Measurements from ENCODE around the gene TMEM145. TPM values are rescaled to one million over a fixed set of nuclear protein-coding genes. Genes with fewer than 3 reads are reported as not detected.

TMEM145 gene
- total RNA-seq, 1 donor from 2014 or later, result 18.4 TPM

DNA sequence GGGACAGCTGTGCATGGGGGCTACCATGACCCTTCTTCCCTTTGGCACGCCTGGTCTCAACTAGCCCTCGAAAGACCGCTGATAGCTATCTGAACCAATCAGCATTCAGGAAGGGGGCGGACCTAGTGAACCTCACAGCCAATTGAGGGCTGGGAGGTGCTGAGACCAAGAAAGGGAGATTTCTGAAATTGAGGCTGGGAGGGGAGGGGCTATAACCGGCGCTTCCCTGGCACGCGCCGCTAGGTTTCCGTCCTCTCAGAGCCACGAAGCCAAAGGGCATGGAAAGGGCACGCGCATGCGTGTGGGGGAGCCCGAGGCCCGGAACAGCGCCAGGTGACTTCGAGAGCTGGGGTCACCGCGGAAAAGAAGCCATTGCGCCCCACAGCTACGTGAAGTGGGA lies 6.5 kb upstream of the TMEM145 start:
- Mint-ChIP-seq H3K4me1 (peaks cover 25% of the 10 kb centered on the region), H3K4me3 (no peak overlapping the region), H3K27ac (ENCODE audit: unreplicated experiment) (no peak overlapping the region), H3K36me3 (ENCODE audit: low read depth) (peaks cover 2% of the 10 kb centered on the region), H3K27me3 (ENCODE audit: low read depth) (peaks cover 6% of the 10 kb centered on the region), H3K9me3 (peaks cover 3% of the 10 kb centered on the region)
- no peak for DNase-seq (ENCODE audit: low read depth, low spot score)
- TF ChIP-seq, protein P1, sequence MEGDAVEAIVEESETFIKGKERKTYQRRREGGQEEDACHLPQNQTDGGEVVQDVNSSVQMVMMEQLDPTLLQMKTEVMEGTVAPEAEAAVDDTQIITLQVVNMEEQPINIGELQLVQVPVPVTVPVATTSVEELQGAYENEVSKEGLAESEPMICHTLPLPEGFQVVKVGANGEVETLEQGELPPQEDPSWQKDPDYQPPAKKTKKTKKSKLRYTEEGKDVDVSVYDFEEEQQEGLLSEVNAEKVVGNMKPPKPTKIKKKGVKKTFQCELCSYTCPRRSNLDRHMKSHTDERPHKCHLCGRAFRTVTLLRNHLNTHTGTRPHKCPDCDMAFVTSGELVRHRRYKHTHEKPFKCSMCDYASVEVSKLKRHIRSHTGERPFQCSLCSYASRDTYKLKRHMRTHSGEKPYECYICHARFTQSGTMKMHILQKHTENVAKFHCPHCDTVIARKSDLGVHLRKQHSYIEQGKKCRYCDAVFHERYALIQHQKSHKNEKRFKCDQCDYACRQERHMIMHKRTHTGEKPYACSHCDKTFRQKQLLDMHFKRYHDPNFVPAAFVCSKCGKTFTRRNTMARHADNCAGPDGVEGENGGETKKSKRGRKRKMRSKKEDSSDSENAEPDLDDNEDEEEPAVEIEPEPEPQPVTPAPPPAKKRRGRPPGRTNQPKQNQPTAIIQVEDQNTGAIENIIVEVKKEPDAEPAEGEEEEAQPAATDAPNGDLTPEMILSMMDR (conservative IDR thresholded peaks at IDR 0.05), result no peak

GRCh38 chr19:42309686-42310085 lies 3.4 kb upstream of the TMEM145 start:
- peaks cover 23% of the 10 kb centered on the region for H3K4me1 Mint-ChIP-seq
- peak overlapping the region; percentile 38 for H3K4me3 Mint-ChIP-seq
- peaks cover 10% of the 10 kb centered on the region for H3K27me3 Mint-ChIP-seq (ENCODE audit: low read depth)

DNA sequence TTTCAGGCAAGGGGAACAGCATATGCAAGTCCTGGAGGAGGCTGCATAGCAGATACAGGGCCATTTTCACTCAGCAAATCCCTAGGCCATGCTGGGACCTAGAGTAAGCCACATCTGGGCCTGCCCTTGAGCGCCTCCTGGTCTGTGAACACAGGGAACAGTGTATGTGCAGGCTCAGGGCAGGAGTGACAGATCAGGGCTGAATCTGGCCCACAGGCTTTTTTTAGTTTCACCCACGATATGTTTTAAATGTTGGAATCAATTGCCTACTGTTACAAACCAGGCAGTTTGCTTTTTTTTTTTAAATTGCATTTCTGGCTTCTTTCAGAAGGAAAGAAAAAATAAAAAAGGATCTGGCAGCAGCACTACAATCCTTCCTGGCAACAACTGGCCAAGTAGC lies 1.5 kb upstream of the TMEM145 start:
- Mint-ChIP-seq H3K4me3 (peak overlapping the region; percentile 76), H3K36me3 (ENCODE audit: low read depth) (no peaks in the 10 kb centered on the region), H3K27me3 (ENCODE audit: low read depth) (peaks cover 17% of the 10 kb centered on the region), H3K9me3 (peaks cover 3% of the 10 kb centered on the region), H3K27ac (ENCODE audit: unreplicated experiment) (no peak overlapping the region), H3K4me1 (peaks cover 26% of the 10 kb centered on the region)
- TF ChIP-seq, protein P1 (conservative IDR thresholded peaks at IDR 0.05), result no peak
- no peak for DNase-seq (ENCODE audit: low read depth, low spot score)

More at GRCh38 chr19:42309686-42310085, 3.4 kb upstream of the TMEM145 start:
- no peak for DNase-seq (ENCODE audit: low read depth, low spot score)
- Mint-ChIP-seq H3K36me3 (ENCODE audit: low read depth) (no peaks in the 10 kb centered on the region), H3K27ac (ENCODE audit: unreplicated experiment) (no peak overlapping the region), H3K9me3 (peaks cover 3% of the 10 kb centered on the region)
- TF ChIP-seq, protein P1 (conservative IDR thresholded peaks at IDR 0.05), result no peak

GRCh38 chr19:42312370-42312769 lies 739 bp upstream of the TMEM145 start:
- Mint-ChIP-seq H3K4me3 (peak overlapping the region; percentile 76), H3K4me1 (peaks cover 31% of the 10 kb centered on the region), H3K27ac (ENCODE audit: unreplicated experiment) (no peak overlapping the region), H3K36me3 (ENCODE audit: low read depth) (no peaks in the 10 kb centered on the region), H3K27me3 (ENCODE audit: low read depth) (peaks cover 21% of the 10 kb centered on the region), H3K9me3 (no peaks in the 10 kb centered on the region)
- TF ChIP-seq, protein P1 (conservative IDR thresholded peaks at IDR 0.05), result no peak
- no peak for DNase-seq (ENCODE audit: low read depth, low spot score)

GRCh38 chr19:42313840-42314755 lies 989 bp downstream of the TMEM145 start:
- peak overlapping the region; percentile 76 for H3K4me3 Mint-ChIP-seq
- TF ChIP-seq, protein P1 (conservative IDR thresholded peaks at IDR 0.05), result no peak
- H3K27me3 Mint-ChIP-seq (ENCODE audit: low read depth), result peaks cover 21% of the 10 kb centered on the region
- no peak overlapping the region for H3K27ac Mint-ChIP-seq (ENCODE audit: unreplicated experiment)
- peaks cover 27% of the 10 kb centered on the region for H3K4me1 Mint-ChIP-seq
- no peaks in the 10 kb centered on the region for H3K36me3 Mint-ChIP-seq (ENCODE audit: low read depth)
- DNase-seq (ENCODE audit: low read depth, low spot score), result no peak
- H3K9me3 Mint-ChIP-seq, result no peaks in the 10 kb centered on the region

Data from neural crest cell (in vitro differentiated cells).